TTC549 (cell line): ENCODE measurements around the gene PRIM1.
"Not testable (repeated sequence)": the region's sequence is repeated elsewhere in the genome, so short reads cannot be mapped to it uniquely, and the experiment has no call there.

ENCODE experiments used
- FAIRE-seq: peaks from 2 replicates; lab custom pipeline; 2012; peaks lifted over from hg19 to GRCh38; lab: Jason Lieb, UNC

PRIM1 gene

DNA sequence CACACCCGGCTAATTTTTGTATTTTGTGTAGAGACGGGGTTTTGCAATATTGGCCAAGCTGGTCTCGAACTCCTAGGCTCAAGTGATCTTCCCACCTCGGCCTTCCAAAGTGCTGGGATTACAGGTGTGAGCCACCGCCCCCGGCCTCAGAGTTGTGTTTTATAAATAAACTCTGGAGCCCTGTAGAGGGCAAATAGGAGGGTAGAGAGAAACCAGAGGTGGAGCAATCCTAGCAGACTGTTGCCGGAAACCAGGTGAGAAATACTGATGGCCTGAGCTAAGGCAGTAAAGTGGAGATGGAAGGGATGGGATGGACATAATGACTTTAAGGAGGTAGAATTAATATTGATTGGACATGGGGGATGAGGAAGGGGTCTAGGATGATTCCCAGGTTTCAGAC, 8.3 kb upstream of the PRIM1 start:
- FAIRE-seq, result no peak

DNA sequence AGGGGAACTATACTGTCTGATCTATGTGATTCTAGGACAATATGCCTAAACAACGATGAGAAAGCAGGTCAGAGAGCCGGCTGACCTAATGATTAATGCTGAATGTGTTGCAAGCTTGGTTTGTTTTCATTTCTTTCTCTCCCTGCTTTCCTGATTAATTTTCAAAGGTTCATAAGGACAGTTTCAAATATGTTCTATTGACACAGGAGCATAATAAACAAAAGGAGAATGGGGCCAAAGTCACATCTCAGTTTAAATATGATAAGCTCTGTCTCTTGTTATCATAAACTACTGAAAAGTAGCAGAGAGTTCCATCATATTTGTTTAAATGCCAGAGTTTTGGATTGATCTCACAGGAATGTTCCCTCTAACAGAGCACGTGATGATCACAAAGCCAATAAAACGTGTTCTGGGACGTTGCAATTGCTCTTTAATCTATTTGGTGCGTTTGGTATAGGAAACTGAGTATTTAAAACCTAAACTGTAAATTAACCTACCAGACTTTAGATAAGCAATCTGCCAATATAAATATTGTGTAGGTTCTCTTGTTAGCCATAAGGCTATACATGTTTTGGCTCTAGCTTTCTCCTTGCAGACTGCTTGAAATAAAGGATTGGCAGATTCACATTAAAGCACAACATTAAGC, 7.3 kb upstream of the PRIM1 start:
- FAIRE-seq, result no peak

GRCh38 chr12:56758728-56759262, 6.7 kb upstream of the PRIM1 start:
- no peak for FAIRE-seq

GRCh38 chr12:56757971-56758370, 5.8 kb upstream of the PRIM1 start:
- FAIRE-seq, result not testable (repeated sequence)

- no peak for FAIRE-seq
Observed at GRCh38 chr12:56753566-56753965, 1.4 kb upstream of the PRIM1 start.

DNA sequence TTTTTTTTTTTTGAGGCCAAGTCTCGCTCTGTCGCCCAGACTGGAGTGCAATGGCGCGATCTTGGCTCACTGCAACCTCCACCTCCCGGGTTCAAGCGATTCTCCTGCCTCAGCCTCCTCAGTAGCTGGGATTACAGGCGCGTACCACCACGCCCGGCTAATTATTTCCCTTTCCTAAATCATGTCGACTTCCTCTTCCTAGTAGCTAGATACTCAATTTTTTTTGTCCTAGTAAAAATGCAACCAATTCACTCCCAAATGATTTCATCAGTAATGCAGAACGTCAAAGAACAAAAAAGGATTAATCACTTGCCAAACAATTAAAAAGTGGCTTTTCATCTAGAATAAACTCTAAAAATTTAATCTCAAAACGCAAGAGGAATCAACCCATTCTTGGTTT, 1.5 kb downstream of the PRIM1 start:
- FAIRE-seq, result not testable (repeated sequence)

DNA sequence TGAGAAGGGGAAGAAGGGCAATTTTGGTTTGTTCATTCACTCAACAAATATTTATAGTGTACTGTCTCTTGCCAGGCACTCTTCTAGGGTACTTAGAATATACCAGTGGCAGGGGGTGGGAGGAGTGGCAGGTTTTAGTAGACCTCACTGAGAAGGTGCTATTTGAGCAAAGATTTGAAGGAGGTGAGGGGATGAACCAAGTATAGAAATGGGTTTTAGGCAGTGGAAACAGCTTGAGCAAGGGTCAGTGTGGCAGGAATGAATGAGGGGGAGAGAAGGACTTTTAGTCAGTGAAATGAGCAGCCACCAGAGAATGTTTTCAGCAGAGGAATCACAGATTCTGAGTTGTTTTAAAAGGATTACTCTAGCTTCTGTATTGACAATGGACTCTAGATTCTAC, 2.3 kb downstream of the PRIM1 start:
- no peak for FAIRE-seq

DNA sequence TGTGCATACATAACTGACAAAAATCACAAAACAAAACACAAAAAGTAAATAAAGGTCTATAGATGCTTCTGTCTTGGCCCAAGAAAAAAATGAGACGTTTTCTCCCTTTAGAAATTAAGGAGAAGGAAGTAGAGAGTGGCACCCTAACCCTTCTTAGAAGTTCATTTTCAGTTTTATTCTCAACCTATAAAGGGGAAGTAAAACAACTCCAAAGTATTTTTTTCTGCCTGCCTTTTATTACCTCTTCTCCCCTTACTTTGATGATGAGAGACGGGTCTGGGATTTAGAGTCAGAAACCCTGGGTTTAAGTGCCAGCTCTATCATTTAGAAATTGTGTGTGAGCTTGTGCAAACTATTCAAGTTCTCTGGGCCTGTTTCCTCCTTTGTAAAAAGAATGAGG, 2.8 kb downstream of the PRIM1 start:
- FAIRE-seq, result no peak

GRCh38 chr12:56728139-56728861, 23.8 kb downstream of the PRIM1 start:
- no peak for FAIRE-seq

DNA sequence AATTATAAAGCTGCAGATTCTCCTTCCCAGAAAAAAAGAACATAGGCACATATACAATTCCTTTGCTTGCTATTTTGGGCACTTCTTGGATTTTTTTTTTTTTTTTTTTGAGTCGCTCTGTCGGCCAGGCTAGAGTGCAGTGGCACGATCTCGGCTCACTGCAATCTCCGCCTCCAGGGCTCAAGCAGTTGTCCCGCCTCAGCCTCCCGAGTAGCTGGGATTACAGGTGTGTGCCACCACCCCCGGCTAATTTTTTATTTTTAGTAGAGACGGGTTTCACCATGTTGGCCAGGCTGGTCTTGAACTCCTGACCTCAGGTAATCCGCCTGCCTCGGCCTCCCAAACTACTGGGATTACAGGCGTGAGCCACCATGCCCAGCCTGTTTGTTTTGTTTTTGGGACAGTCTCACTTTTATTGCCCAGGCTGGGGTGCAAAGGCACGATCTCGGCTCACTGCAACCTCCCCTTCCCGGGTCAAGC, 25.9 kb downstream of the PRIM1 start:
- FAIRE-seq, result not testable (repeated sequence)

- no peak for FAIRE-seq
Observed at GRCh38 chr12:56725723-56726102, 26.4 kb downstream of the PRIM1 start.

- peak; percentile 90 for FAIRE-seq
Observed at GRCh38 chr12:56724972-56725722, 27.0 kb downstream of the PRIM1 start, which contains the start of gene NACA. NACA (minus strand) TSS chr12:56725299; CDS start chr12:56724521, 778 bp downstream.

DNA sequence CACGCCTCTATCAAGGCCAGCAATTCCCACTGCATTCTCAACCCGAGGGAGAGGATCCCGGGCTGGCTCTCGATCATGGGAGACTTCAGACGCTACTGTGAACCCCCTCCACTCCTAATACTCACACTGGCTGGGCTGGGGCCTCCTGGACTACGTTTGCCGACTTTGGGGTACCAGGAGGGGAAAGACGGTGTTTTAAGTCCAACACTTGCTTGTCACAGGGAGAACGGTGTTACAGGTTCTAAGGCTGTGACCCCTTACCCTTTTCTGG, 27.5 kb downstream of the PRIM1 start:
- no peak for FAIRE-seq

DNA sequence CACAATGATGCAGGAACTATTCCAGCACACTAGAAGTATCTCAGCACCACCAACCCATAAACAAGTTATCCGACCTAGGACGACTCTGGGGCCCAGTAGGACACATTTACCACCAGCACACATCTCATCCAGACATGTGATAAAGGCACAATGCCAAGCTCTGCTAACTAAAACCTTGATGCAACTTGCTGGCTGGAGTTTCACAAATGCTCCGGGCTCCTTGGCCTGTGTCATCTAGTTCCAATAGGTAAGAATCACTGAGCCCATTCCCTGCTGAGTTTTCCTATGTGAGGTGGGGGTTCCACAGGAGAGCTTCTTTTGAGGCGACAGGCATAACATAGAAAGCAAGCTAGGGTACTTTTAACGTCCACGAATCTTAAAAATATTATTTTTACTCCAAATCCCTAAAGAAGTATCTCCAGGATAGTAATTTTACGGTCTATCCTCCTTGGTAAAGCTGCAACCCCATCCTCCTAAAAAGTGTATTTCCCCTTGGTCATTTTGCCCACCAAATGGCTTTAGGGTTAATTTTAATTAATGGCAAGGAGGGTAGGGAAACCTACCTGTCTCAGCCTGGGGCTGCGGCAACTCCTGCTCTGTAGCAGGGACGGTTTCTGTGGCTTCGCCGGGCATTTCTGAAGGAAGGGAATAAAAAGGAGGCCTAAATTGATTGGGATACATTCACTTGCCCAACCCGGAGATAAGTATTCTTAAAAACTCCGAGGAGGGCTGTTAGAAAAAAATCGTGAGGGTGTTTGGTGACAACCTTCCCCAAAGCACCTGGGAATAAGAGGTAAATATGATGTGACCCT, 28.0 kb downstream of the PRIM1 start:
- no peak for FAIRE-seq

GRCh38 chr12:56723352-56723751, 28.8 kb downstream of the PRIM1 start:
- no peak for FAIRE-seq

- no peak for FAIRE-seq
Observed at GRCh38 chr12:56722832-56723231, 29.3 kb downstream of the PRIM1 start.

DNA sequence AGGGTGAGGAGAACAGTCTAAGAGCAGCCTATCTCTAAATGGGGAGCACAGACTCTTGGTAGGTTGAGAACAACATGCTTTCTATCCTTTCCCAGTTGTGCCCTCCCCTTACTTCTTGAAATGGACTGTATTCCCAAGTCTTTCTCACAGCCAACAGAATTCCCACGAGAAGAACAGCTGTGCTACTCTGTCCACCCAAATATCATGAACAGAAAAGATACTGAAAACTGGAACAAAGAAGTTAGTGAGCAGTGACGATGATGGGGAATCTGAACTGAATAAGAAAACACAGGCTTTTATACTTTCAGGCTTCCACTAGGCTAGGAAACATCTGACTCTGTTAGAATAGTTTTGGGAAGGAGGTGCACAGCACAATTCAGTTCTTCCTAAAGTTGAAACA, 30.4 kb downstream of the PRIM1 start:
- FAIRE-seq, result no peak

DNA sequence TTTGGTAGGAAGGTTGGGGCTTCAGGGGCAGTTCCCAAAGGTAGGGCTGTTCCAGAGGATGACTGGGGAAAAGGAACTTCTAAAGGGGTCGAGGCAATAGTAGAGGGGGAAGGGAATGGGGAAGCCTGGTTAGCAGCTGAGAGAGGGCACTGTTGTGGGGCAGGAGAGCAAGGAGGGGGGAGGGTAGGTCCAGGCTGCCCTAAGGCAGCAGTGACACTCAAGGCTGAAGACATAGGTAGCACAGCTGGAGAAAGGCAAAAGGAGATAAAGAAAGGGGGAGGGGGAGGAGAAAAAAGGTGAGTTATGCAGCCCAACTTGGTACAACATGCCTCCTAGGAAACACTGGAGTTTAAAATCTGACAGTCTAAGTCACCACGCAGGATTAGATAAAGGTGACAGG, 30.9 kb downstream of the PRIM1 start:
- FAIRE-seq, result no peak

DNA sequence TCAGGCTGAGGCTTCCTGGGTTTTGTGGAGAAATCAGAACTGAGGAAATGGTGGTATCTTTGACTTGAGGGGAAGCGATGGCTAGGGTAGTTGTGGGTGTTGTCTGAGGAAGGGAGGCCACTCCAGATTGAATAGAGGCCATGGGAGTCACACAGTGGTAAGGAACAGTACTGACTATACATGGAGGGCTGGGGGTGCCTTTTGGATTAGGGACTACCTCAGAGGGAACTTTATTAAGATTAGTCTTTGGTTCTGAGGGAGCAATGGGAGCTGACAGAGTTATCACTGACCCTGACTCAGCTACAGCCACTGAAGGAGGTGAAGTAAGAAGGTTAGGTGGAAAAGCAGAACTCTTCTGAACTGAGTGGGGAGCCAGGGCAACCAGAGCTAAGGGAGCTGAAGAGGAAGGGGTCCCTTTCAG, 31.4 kb downstream of the PRIM1 start:
- FAIRE-seq, result no peak

- no peak for FAIRE-seq
Observed at GRCh38 chr12:56719056-56719455, 33.1 kb downstream of the PRIM1 start.

DNA sequence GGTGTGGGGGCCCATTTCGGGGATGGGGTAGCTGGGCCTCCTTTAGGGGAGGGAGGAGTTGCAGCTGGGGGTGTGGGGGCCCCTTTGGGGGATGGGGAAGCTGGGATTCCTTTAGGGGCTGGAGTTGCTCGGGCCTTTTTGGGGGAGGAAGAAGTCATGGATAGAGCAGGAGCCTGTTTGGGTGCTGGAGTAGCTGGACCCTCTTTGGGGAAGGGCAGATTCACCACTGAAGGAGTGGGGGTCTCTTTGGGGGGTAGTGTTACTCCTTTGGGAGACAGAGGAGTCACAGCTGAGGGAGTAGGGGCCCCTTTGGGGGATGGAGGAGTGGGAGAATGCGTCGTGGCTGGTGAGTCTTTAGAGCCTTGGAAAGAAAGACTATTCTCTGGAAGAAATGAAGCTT, 33.5 kb downstream of the PRIM1 start:
- FAIRE-seq, result no peak

DNA sequence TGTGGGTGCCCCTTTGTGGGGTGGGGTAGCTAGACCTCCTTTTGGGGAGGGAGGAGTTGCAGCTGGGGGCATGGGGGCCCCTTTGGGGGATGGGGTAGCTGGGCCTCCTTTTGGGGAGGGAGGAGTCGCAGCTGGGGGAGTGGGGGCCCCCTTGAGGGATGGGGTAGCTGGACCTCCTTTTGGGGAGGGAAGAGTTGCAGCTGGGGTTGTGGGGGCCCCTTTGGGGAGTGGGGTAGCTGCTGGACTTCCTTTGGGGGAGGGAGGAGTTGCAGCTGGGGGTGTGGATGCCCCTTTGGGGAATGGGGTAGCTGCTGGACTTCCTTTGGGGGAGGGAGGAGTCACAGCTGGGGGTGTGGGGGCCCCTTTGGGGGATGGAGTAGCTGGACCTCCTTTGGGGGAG, 34.0 kb downstream of the PRIM1 start:
- no peak for FAIRE-seq
